HG02885 (cell line): Measurements from ENCODE around the gene CCL4L2.
"Not testable (repeated sequence)": the region's sequence is repeated elsewhere in the genome, so short reads cannot be mapped to it uniquely, and the experiment has no call there.

Source experiments
- ATAC-seq: cut with Tn5 transposase; IDR thresholded peaks from one replicate; pipeline ENCODE4 v1.9.1; 2021; ENCODE audit warnings: mild to moderate bottlenecking; ENCODE audit not compliant: unreplicated experiment, poor library complexity

Gene CCL4L2

GRCh38 chr17:36194832-36195433 lies 15.9 kb upstream of the CCL4L2 start:
- not testable (repeated sequence) for ATAC-seq

- ATAC-seq, result no peak
Observed at GRCh38 chr17:36195434-36196130, 15.3 kb upstream of the CCL4L2 start.

GRCh38 chr17:36196131-36196486 lies 14.8 kb upstream of the CCL4L2 start:
- ATAC-seq, result no peak

- peak; percentile 21 for ATAC-seq
Observed at GRCh38 chr17:36197387-36197703, 13.5 kb upstream of the CCL4L2 start.

GRCh38 chr17:36198831-36199465 lies 11.9 kb upstream of the CCL4L2 start:
- peak; percentile 26 for ATAC-seq

- not testable (repeated sequence) for ATAC-seq
Observed at GRCh38 chr17:36201102-36201501, 9.8 kb upstream of the CCL4L2 start.

- ATAC-seq, result not testable (repeated sequence)
Observed at GRCh38 chr17:36201506-36201905, 9.4 kb upstream of the CCL4L2 start.

GRCh38 chr17:36203335-36203734 lies 7.5 kb upstream of the CCL4L2 start:
- ATAC-seq, result no peak

GRCh38 chr17:36204724-36205500 lies 6.0 kb upstream of the CCL4L2 start:
- ATAC-seq, result no peak

- no peak for ATAC-seq
Observed at GRCh38 chr17:36205637-36206485, 5.0 kb upstream of the CCL4L2 start.

GRCh38 chr17:36206486-36206821 lies 4.4 kb upstream of the CCL4L2 start:
- not testable (repeated sequence) for ATAC-seq

- ATAC-seq, result not testable (repeated sequence)
Observed at GRCh38 chr17:36207383-36207782, 3.5 kb upstream of the CCL4L2 start.

- no peak for ATAC-seq
Observed at GRCh38 chr17:36209575-36209974, 1.3 kb upstream of the CCL4L2 start.

GRCh38 chr17:36211484-36212271 lies 815 bp downstream of the CCL4L2 start:
- ATAC-seq, result not testable (repeated sequence)

- ATAC-seq, result no peak
Observed at GRCh38 chr17:36212272-36212605, 1.4 kb downstream of the CCL4L2 start.

- no peak for ATAC-seq
Observed at GRCh38 chr17:36212966-36213365, 2.1 kb downstream of the CCL4L2 start.

GRCh38 chr17:36213695-36214094 lies 2.8 kb downstream of the CCL4L2 start:
- ATAC-seq, result no peak

GRCh38 chr17:36214918-36215317 lies 4.1 kb downstream of the CCL4L2 start:
- ATAC-seq, result no peak

- not testable (repeated sequence) for ATAC-seq
Observed at GRCh38 chr17:36215406-36216308, 4.8 kb downstream of the CCL4L2 start.
